GM12891 (cell line): ENCODE results near the gene ANXA3.

Source experiments
- POLR2A ChIP-seq: IDR thresholded peaks from 2 replicates; pipeline ENCODE4 v1.6.1; 2011; ENCODE audit warnings: low read depth, low read length, control low read depth
- POLR2AphosphoS5 ChIP-seq: IDR thresholded peaks from 2 replicates; pipeline ENCODE4 v1.6.1; 2011; ENCODE audit warnings: low read depth, low read length, control low read depth
- SPI1 ChIP-seq: IDR thresholded peaks from 2 replicates; pipeline ENCODE4 v1.6.1; 2011; ENCODE audit warnings: low read depth, low read length, control low read depth
- TAF1 ChIP-seq: IDR thresholded peaks from 2 replicates; pipeline ENCODE4 v1.6.1; 2011; ENCODE audit warnings: low read depth, low read length, control low read depth

- TF ChIP-seq POLR2A (no peak), POLR2AphosphoS5 (no peak), SPI1 (no peak), TAF1 (no peak)
These were observed 14.4 kb downstream of the ANXA3 start for GRCh38 chr4:78565971-78566372.
